ENCODE results near the gene TREML2. TPM values are rescaled to one million over a fixed set of nuclear protein-coding genes. Genes with fewer than 3 reads are reported as not detected.

The TREML2 gene
- total RNA-seq, 3 donors from 2014 or later (not counting 1 experiment from before 2014, with no cell fraction given) = 0.75 to 3.0 (median 1.0) TPM

DNA sequence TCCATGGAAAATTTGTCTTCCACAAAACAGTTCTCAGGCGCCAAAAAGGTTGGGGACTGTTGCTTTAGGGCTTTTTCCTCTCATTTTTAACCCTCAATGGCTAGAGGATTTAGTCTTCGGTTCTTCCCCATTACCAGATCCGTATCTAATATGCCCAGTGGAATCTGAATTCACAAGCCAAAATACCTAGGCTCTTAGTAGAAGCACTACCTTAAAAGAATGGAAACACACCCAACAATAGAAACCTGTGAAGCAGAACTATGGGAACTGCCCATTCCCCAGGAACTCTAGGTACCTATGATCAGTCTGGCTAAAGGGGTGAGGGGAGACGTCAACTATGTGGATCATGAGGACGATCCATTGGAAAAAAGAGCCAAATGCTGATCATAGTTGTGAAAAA is 30.3 kb upstream of the TREML2 start:
- 94% methylated on average over 5 of the region's 5 CpGs for WGBS (ENCODE audit: insufficient coverage)
- ATAC-seq (no peak), DNase-seq (no peak)
- intact Hi-C loops (cut with micrococcal nuclease) = no loop called here
- no peak overlapping the region for H3K4me3 ChIP-seq (ENCODE audit: low read length)
- H3K27ac ChIP-seq (ENCODE audit: low read length) = no peak overlapping the region
- H3K9me3 ChIP-seq (ENCODE audit: control insufficient read depth, insufficient read depth, low read length) = no peaks in the 10 kb centered on the region
- TF ChIP-seq, protein P1, sequence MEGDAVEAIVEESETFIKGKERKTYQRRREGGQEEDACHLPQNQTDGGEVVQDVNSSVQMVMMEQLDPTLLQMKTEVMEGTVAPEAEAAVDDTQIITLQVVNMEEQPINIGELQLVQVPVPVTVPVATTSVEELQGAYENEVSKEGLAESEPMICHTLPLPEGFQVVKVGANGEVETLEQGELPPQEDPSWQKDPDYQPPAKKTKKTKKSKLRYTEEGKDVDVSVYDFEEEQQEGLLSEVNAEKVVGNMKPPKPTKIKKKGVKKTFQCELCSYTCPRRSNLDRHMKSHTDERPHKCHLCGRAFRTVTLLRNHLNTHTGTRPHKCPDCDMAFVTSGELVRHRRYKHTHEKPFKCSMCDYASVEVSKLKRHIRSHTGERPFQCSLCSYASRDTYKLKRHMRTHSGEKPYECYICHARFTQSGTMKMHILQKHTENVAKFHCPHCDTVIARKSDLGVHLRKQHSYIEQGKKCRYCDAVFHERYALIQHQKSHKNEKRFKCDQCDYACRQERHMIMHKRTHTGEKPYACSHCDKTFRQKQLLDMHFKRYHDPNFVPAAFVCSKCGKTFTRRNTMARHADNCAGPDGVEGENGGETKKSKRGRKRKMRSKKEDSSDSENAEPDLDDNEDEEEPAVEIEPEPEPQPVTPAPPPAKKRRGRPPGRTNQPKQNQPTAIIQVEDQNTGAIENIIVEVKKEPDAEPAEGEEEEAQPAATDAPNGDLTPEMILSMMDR (IDR thresholded peaks at IDR 0.05) = no peak
- H3K36me3 ChIP-seq (ENCODE audit: control insufficient read depth, insufficient read depth, low read length) = no peaks in the 10 kb centered on the region
- Mint-ChIP-seq H3K27ac (no peak overlapping the region), H3K36me3 (no peaks in the 10 kb centered on the region), H3K27me3 (ENCODE audit: low read depth in 2 of 2) (peaks cover 0 to 3% of the 10 kb centered on the region in 2 donors), H3K9me3 (no peaks in the 10 kb centered on the region), H3K4me1 (peaks cover 18 to 20% of the 10 kb centered on the region in 2 donors), H3K4me3 (no peak overlapping the region)
- peaks cover 7% of the 10 kb centered on the region for H3K4me1 ChIP-seq (ENCODE audit: control insufficient read depth, insufficient read depth, low read length)
- H3K27me3 ChIP-seq (ENCODE audit: control insufficient read depth, insufficient read depth, low read length) = no peaks in the 10 kb centered on the region

DNA sequence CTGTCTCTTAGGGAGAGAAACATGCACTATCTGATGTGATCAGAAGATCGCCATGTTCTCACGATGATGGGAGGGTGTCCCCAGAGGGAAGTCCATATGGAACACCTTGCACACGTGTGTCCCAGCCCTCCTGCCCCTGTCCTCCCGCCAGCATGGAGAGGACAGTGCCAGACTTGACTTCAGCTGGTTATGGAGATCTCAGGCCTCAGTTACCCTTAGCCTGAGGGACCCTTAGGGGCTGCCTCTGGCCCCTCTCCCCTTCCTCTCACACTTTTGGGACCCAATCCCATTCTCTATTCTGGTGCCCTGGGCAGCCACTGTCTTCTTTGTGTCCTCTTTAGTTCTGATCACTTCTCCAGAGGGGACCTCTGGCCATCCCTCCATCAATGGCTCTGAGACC is 28.8 kb upstream of the TREML2 start:
- Mint-ChIP-seq H3K4me3 (no peak overlapping the region), H3K27me3 (ENCODE audit: low read depth in 2 of 2) (peaks cover 3 to 4% of the 10 kb centered on the region in 2 donors), H3K36me3 (no peaks in the 10 kb centered on the region), H3K9me3 (no peaks in the 10 kb centered on the region), H3K27ac (no peak overlapping the region), H3K4me1 (peaks cover 18 to 20% of the 10 kb centered on the region in 2 donors)
- no peaks in the 10 kb centered on the region for H3K36me3 ChIP-seq (ENCODE audit: control insufficient read depth, insufficient read depth, low read length)
- WGBS (ENCODE audit: insufficient coverage) = 94% methylated on average over 4 of the region's 4 CpGs
- H3K27me3 ChIP-seq (ENCODE audit: control insufficient read depth, insufficient read depth, low read length) = no peaks in the 10 kb centered on the region
- no peak for ATAC-seq
- peaks cover 7% of the 10 kb centered on the region for H3K4me1 ChIP-seq (ENCODE audit: control insufficient read depth, insufficient read depth, low read length)
- no peak overlapping the region for H3K27ac ChIP-seq (ENCODE audit: low read length)
- intact Hi-C loops (cut with micrococcal nuclease) = no loop called here
- H3K4me3 ChIP-seq (ENCODE audit: low read length) = no peak overlapping the region
- DNase-seq = no peak
- TF ChIP-seq, protein P1 (IDR thresholded peaks at IDR 0.05) = no peak
- no peaks in the 10 kb centered on the region for H3K9me3 ChIP-seq (ENCODE audit: control insufficient read depth, insufficient read depth, low read length)

DNA sequence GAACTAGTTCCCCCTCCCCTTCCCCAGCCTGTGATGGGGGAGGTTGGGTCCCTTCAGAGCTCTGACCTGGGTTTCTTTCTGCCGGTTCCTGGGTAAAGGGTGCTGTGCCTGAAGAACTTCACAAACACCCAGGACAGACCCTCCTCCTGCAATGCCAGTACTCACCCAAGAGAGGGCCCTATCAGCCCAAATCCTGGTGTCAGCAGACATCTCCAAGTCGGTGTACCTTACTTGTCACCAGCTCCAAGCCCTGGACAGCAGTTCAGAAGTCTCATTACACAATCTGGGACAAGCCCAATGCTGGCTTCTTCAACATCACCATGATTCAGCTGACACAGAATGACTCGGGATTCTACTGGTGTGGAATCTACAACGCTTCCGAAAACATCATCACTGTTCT is 27.7 kb upstream of the TREML2 start:
- H3K27me3 Mint-ChIP-seq (ENCODE audit: low read depth in 2 of 2) = peaks cover 7% of the 10 kb centered on the region in 2 donors
- no peak overlapping the region for H3K27ac ChIP-seq (ENCODE audit: low read length)
- ATAC-seq (peak in 2 of 3 donors; percentile 30 to 72), DNase-seq (no peak)
- peaks cover 18 to 20% of the 10 kb centered on the region in 2 donors for H3K4me1 Mint-ChIP-seq
- H3K36me3 ChIP-seq (ENCODE audit: control insufficient read depth, insufficient read depth, low read length) = no peaks in the 10 kb centered on the region
- intact Hi-C loops (cut with micrococcal nuclease) = no loop called here
- H3K27me3 ChIP-seq (ENCODE audit: control insufficient read depth, insufficient read depth, low read length) = no peaks in the 10 kb centered on the region
- H3K9me3 Mint-ChIP-seq = no peaks in the 10 kb centered on the region
- peaks cover 7% of the 10 kb centered on the region for H3K4me1 ChIP-seq (ENCODE audit: control insufficient read depth, insufficient read depth, low read length)
- H3K36me3 Mint-ChIP-seq = no peaks in the 10 kb centered on the region
- WGBS (ENCODE audit: insufficient coverage) = 57% methylated on average over 5 of the region's 5 CpGs
- H3K4me3 ChIP-seq (ENCODE audit: low read length) = peak overlapping the region; percentile 20
- TF ChIP-seq, protein P1 (IDR thresholded peaks at IDR 0.05) = no peak
- no peaks in the 10 kb centered on the region for H3K9me3 ChIP-seq (ENCODE audit: control insufficient read depth, insufficient read depth, low read length)
- no peak overlapping the region for H3K4me3 Mint-ChIP-seq
- H3K27ac Mint-ChIP-seq = no peak overlapping the region

DNA sequence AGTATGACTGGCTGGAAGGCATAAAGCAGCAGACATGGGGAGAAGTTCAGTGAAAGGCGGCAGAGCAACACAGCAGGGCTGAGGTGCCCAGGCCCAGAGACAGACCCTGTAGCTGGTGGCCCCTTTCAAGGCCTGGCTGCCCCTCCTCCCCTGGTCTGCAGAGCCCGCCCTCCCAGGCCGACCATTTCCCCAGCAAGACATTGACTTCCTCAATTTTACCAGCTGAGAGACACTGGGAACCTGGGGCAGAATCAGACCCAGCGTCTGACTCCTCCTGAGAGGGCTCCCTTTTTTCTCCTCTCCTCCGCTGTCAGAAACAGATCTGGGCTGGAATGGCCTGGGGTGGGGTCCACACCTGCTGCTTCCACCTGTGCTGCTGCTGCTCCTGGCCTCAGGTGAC is 27.1 kb upstream of the TREML2 start, which contains the start of gene TREML4:
Gene TREML4 (plus strand): TSS at position 254 of the 400 bp plus-strand sequence. CDS start 79 bp downstream, at position 333.
- no peak within 1 kb of the TSS for H3K27ac ChIP-seq (ENCODE audit: low read length)
- H3K4me3 Mint-ChIP-seq = no peak within 1 kb of the TSS

More for the DNA sequence above, 27.1 kb upstream of the TREML2 start, which contains the start of gene TREML4:
- Mint-ChIP-seq H3K4me1 (peaks cover 18 to 19% of the 10 kb centered on the region in 2 donors), H3K36me3 (no peaks in the 10 kb centered on the region), H3K9me3 (no peaks in the 10 kb centered on the region), H3K27ac (peak within 1 kb of the TSS in 1 of 2 donors; percentile 4), H3K27me3 (ENCODE audit: low read depth in 2 of 2) (peaks cover 7% of the 10 kb centered on the region in 2 donors)
- 56% methylated on average over 5 of the region's 5 CpGs for WGBS (ENCODE audit: insufficient coverage)
- H3K4me3 ChIP-seq (ENCODE audit: low read length) = peak within 1 kb of the TSS; percentile 20
- H3K27me3 ChIP-seq (ENCODE audit: control insufficient read depth, insufficient read depth, low read length) = no peaks in the 10 kb centered on the region
- peak in 1 of 3 donors; percentile 56 for ATAC-seq
- intact Hi-C loops (cut with micrococcal nuclease) = no loop called here
- TF ChIP-seq, protein P1 (IDR thresholded peaks at IDR 0.05) = no peak
- no peaks in the 10 kb centered on the region for H3K36me3 ChIP-seq (ENCODE audit: control insufficient read depth, insufficient read depth, low read length)
- no peaks in the 10 kb centered on the region for H3K9me3 ChIP-seq (ENCODE audit: control insufficient read depth, insufficient read depth, low read length)
- DNase-seq = no peak
- H3K4me1 ChIP-seq (ENCODE audit: control insufficient read depth, insufficient read depth, low read length) = peaks cover 7% of the 10 kb centered on the region

All from natural killer cell (primary cell).